Measurements from ENCODE around the gene CEP97.
"Not testable (repeated sequence)": the region's sequence is repeated elsewhere in the genome, so short reads cannot be mapped to it uniquely, and the experiment has no call there.

Gene CEP97

GRCh38 chr3:101724329-101725193 lies at the start of gene CEP97:
CEP97 (plus strand) TSS chr3:101724614; CDS start chr3:101724677, 63 bp downstream.
- DNase-seq = peak; percentile 89

- no peak for DNase-seq
Measured at GRCh38 chr3:101675709-101676215, 48.7 kb upstream of the CEP97 start.

- peak; percentile 96 for DNase-seq
Measured at GRCh38 chr3:101676216-101676764, 48.1 kb upstream of the CEP97 start.

- peak; percentile 100 for DNase-seq
Measured at GRCh38 chr3:101676765-101677435, 47.5 kb upstream of the CEP97 start, which contains the start of gene ZBTB11. ZBTB11 (minus strand) TSS chr3:101677132; CDS start chr3:101676914, 218 bp downstream.

GRCh38 chr3:101677436-101678286 lies 46.8 kb upstream of the CEP97 start:
- no peak for DNase-seq

- not testable (repeated sequence) for DNase-seq
Measured at GRCh38 chr3:101678837-101679236, 45.6 kb upstream of the CEP97 start.

DNA sequence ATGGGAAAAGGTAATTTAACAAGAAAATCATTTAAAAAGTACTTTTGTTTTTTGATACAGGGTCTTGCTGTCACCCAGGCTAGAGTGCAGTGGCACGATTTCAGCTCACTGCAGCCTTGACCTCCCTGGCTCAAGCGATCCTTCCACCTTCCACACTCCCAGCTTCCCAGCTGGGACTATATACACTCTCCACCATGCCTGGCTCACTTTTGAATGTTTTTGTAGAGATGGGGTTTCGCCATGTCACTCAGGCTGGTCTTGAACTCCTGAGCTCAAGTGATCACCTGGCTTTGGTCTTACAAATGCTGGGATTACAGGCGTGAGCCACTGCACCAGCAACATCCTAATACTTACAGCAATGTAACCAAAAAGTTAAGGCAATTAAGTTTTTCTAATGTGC lies 43.9 kb upstream of the CEP97 start:
- DNase-seq = no peak

DNA sequence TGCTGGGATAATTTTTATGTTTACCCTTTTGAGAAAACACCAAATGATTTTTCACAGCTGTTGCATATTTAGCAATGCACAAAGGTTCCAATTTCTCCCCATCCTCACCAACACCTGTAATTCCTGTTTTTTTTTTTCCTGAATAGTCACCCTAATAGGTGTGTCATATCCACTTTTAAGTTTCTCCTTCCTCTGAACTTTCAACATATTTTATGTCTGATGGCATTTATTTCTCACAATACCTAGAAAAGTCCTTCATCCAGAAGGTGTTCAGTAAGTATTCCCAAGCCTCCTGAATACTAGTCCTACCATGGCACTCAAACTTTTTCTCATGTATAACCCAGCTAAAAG lies 39.4 kb upstream of the CEP97 start:
- DNase-seq = no peak

DNA sequence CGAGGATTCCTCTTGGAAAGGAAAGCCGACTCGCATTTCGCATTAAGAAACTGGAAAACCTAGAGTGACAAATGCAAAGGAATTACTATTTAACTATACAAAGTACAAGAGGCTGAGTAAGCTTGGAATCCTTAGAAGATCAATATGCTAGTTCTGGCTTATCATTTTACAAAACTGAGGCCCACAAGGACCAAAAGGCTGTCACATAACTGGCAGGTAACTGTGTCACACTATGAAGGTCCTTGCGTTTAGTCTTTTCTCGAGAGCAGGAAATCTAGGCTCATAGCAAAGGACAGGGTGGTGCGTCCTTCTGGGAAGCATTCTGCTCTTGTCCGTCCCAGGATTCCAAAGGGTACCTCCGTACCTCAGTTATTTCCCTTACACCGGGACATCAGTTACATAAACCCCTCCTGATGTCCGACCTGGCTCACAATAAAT lies 38.5 kb upstream of the CEP97 start:
- DNase-seq = no peak

DNA sequence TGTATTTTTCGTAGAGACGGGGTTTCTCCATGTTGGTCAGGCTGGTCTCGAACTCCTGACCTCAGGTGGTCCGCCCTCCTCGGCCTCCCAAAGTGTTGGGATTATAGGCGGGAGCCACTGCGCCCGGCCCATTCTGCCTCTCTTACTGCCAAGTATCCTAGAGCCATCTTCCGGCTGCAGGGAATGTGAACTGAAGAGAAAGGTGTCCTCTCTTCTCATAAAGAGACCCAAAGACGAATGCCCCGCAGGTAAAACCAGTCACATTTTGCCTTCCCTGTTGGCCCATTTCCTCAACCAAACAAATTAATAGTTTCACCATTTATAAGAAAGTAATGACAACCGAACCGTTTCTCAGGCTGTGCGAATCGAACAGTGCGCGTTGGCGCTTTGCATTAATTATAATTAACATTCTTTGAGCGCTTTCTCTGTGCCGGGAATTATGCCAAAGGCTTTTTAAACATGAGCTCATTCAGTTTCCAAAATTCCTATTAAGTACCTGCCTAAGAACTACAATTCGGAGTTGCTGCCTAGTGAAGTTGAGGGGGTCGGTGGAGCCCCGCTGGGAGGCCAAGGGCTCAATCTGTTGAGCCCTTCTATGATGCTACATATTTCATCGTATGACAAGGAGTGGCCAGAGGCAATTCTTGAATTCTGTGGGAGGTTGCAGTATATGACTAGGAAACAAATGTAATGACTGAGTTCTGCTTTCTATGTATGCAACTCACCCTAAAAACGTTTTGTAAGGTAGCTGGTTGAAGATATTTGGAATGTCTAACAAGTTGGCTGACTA lies 37.1 kb upstream of the CEP97 start:
- no peak for DNase-seq

GRCh38 chr3:101689286-101689685 lies 35.1 kb upstream of the CEP97 start:
- DNase-seq = no peak

- no peak for DNase-seq
Measured at GRCh38 chr3:101690972-101691371, 33.4 kb upstream of the CEP97 start.

DNA sequence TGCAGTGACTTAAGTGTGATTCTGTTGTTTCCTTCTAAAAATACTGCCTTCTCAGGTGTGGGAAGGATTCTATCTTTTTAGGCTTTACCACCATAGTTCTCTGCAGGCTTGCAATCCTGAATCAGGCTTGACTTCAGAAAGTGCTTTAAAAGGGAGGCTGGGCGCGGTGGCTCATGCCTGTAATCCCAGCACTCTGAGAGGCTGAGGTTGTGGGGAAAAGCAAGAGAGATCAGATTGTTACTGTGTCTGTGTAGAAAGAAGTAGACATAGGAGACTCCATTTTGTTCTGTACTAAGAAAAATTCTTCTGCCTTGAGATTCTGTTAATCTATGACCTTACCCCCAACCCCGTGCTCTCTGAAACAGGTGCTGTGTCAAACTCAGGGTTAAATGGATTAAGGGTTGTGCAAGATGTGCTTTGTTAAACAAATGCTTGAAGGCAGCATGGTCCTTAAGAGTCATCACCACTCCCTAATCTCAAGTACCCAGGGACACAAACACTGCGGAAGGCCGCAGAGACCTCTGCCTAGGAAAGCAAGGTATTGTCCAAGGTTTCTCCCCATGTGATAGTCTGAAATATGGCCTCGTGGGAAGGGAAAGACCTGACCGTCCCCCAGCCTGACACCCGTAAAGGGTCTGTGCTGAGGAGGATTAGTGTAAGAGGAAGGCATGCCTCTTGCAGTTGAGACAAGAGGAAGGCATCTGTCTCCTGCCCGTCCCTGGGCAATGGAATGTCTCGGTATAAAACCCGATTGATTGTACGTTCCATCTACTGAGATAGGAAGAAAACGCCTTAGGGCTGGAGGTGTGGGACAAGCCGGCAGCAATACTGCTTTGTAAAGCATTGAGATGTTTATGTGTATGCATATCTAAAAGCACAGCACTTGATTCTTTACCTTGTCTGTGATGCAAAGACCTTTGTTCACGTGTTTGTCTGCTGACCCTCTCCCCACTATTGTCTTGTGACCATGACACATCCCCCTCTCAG lies 32.4 kb upstream of the CEP97 start:
- not testable (repeated sequence) for DNase-seq

- DNase-seq = peak; percentile 39
Measured at GRCh38 chr3:101693540-101693939, 30.9 kb upstream of the CEP97 start.

- DNase-seq = not testable (repeated sequence)
Measured at GRCh38 chr3:101694836-101695235, 29.6 kb upstream of the CEP97 start.

GRCh38 chr3:101695779-101696372 lies 28.5 kb upstream of the CEP97 start:
- DNase-seq = peak; percentile 20

GRCh38 chr3:101701696-101702634 lies 22.4 kb upstream of the CEP97 start:
- no peak for DNase-seq

- DNase-seq = no peak
Measured at GRCh38 chr3:101702726-101703125, 21.7 kb upstream of the CEP97 start.

GRCh38 chr3:101703169-101703568 lies 21.2 kb upstream of the CEP97 start:
- DNase-seq = no peak

Measured in activated naive CD4-positive, alpha-beta T cell treated with Interleukin-2 at 50 U/mL for 16 hours (primary cell).